Measurements from ENCODE around the gene ADORA2B.

DNA sequence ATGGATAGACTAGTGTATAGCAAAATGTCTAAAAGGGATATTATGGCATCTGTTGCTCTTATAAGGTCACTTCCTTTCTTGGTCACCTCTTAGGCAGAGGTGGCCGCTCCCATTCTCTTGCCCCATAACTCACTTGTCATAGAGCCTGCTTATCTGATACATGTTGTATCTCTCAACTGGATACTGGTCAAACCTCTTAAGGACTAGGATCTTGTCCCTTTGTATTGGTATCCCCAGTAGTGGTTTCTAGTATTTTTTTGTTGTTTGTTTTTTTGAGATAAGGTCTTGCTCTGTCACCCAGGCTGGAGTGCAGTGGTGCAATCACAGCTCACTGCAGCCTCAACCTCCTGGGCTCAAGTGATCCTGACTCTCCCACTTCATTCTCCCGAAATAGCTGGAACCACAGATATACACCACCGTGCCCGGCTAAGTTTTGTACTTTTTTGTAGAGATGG, 27.6 kb downstream of the ADORA2B start:
- TF ChIP-seq, protein P1, sequence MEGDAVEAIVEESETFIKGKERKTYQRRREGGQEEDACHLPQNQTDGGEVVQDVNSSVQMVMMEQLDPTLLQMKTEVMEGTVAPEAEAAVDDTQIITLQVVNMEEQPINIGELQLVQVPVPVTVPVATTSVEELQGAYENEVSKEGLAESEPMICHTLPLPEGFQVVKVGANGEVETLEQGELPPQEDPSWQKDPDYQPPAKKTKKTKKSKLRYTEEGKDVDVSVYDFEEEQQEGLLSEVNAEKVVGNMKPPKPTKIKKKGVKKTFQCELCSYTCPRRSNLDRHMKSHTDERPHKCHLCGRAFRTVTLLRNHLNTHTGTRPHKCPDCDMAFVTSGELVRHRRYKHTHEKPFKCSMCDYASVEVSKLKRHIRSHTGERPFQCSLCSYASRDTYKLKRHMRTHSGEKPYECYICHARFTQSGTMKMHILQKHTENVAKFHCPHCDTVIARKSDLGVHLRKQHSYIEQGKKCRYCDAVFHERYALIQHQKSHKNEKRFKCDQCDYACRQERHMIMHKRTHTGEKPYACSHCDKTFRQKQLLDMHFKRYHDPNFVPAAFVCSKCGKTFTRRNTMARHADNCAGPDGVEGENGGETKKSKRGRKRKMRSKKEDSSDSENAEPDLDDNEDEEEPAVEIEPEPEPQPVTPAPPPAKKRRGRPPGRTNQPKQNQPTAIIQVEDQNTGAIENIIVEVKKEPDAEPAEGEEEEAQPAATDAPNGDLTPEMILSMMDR (IDR thresholded peaks at IDR 0.05; ENCODE audit: insufficient read depth, low read length) = no peak
- TF ChIP-seq POLR2AphosphoS5 (IDR thresholded peaks at IDR 0.05; ENCODE audit: low read depth) (no peak), SPI1 (IDR thresholded peaks at IDR 0.05; ENCODE audit: borderline replicate concordance, low read depth) (no peak)
